ENCODE measurements around the gene THEM5.
"Not testable (repeated sequence)": the region's sequence is repeated elsewhere in the genome, so short reads cannot be mapped to it uniquely, and the experiment has no call there.

The THEM5 gene

DNA sequence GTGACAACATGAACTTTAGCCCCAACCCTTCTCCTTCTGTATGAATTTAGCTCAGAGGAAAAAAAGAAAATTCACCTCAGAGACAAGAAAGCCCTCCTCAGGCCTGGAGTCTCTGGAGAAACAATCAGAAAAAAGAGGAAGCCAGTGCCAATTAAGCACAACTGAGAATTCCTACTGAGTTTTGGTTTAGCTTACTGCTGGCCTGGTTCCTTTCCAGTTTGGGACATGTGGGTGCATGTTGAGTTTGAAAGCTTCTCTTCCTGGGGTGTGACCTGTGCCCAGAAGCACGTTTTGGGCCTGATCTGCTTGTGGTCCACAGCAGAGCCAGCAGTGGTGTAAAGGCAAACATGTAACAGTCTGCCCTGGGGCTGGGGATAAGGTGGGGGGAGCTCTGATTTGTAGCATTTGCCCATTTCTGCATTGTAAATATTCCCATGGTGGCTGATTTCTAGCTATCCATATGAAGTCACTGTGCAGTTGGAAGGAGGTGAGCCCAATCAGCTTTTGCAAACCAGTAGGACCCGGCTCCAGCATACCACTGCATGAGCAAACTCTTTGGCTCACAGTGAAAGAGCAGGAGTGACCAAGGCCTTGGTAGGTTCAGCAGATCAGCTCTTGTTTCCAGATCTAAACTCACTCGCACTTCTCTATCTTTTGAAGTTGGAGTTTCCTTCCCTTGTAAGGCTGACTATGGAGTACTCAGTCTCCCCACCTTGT, 4.7 kb upstream of the THEM5 start:
- WGBS (ENCODE audit: extremely low coverage, insufficient coverage, insufficient read length), result no CpG with 5 or more reads among the region's 3 CpGs
- H3K79me1 ChIP-seq (ENCODE audit: low read length), result peaks cover 22% of the 10 kb centered on the region
- no peaks in the 10 kb centered on the region for H3K9me3 ChIP-seq (ENCODE audit: insufficient read depth, low read depth, low read length)
- H3K4me2 ChIP-seq (ENCODE audit: low read length), result no peak overlapping the region
- H3K14ac ChIP-seq (ENCODE audit: low read length), result no peak overlapping the region
- H3K23ac ChIP-seq (ENCODE audit: low read length), result no peak overlapping the region
- no peak overlapping the region for H2BK5ac ChIP-seq (ENCODE audit: low read depth, low read length, poor library complexity)
- H2BK120ac ChIP-seq (ENCODE audit: insufficient read depth, low read length, poor library complexity), result peak overlapping the region; percentile 9
- no peak overlapping the region for H2AFZ ChIP-seq (ENCODE audit: insufficient read depth, low read length, poor library complexity)
- H3K4ac ChIP-seq (ENCODE audit: low read depth, low read length), result no peak overlapping the region
- H4K12ac ChIP-seq (ENCODE audit: low read depth, low read length), result no peak overlapping the region
- no peak overlapping the region for H3K27ac ChIP-seq (ENCODE audit: low read depth, low read length)
- no peak overlapping the region for H3K9ac ChIP-seq (ENCODE audit: low read length)
- no peaks in the 10 kb centered on the region for H3K27me3 ChIP-seq (ENCODE audit: insufficient read depth, low read length)
- no peak overlapping the region for H4K8ac ChIP-seq (ENCODE audit: low read depth, low read length)
- no peak overlapping the region for H2AK5ac ChIP-seq (ENCODE audit: low read length)
- peaks cover 4% of the 10 kb centered on the region for H3K79me2 ChIP-seq (ENCODE audit: control insufficient read depth, insufficient read depth, low read length, poor library complexity)
- no peak overlapping the region for H3K18ac ChIP-seq (ENCODE audit: low read length)
- H3K4me3 ChIP-seq (ENCODE audit: low read depth, low read length), result no peak overlapping the region
- H3K4me1 ChIP-seq (ENCODE audit: control insufficient read depth in 1 of 2, insufficient read depth in 2 of 2, low read length in 2 of 2), result peaks cover 31 to 35% of the 10 kb centered on the region in 2 experiments
- no peaks in the 10 kb centered on the region for H3K36me3 ChIP-seq (ENCODE audit: control insufficient read depth in 1 of 2, insufficient read depth in 2 of 2, low read length in 2 of 2)
- peak in 1 of 2 donors; percentile 14 for DNase-seq
- no peak overlapping the region for H4K91ac ChIP-seq (ENCODE audit: low read depth, low read length)
- peak overlapping the region; percentile 12 for H2BK12ac ChIP-seq (ENCODE audit: low read length)

DNA sequence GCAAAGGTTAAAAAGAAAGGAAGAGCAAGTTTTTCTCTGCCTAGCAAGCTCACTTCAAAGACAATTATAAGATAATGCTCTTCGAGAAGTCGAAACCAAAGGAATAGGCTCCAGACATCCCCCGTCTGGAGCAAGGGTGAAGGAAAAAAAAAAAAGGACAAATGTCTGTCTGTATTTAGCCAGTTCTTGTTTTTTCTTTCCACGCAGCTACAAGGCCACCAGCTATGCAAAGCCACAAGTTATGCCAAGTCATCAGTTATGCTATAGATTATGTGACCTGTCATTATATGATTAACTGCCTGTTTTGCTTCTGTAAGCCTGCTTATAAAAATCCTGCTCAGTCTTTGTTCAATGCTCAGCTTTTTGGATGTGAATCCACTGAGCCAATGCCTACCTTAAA, 2.4 kb upstream of the THEM5 start:
- no peak overlapping the region for H3K27ac ChIP-seq (ENCODE audit: low read depth, low read length)
- peaks cover 18% of the 10 kb centered on the region for H3K79me1 ChIP-seq (ENCODE audit: low read length)
- no CpG with 5 or more reads among the region's 4 CpGs for WGBS (ENCODE audit: extremely low coverage, insufficient coverage, insufficient read length)
- H2AK5ac ChIP-seq (ENCODE audit: low read length), result no peak overlapping the region
- H3K4me2 ChIP-seq (ENCODE audit: low read length), result no peak overlapping the region
- no peak overlapping the region for H3K18ac ChIP-seq (ENCODE audit: low read length)
- H3K9ac ChIP-seq (ENCODE audit: low read length), result no peak overlapping the region
- H3K23ac ChIP-seq (ENCODE audit: low read length), result no peak overlapping the region
- H3K4me1 ChIP-seq (ENCODE audit: control insufficient read depth in 1 of 2, insufficient read depth in 2 of 2, low read length in 2 of 2), result peaks cover 25 to 33% of the 10 kb centered on the region in 2 experiments
- no peak overlapping the region for H4K8ac ChIP-seq (ENCODE audit: low read depth, low read length)
- H3K36me3 ChIP-seq (ENCODE audit: control insufficient read depth in 1 of 2, insufficient read depth in 2 of 2, low read length in 2 of 2), result no peaks in the 10 kb centered on the region
- no peak overlapping the region for H2BK120ac ChIP-seq (ENCODE audit: insufficient read depth, low read length, poor library complexity)
- no peak overlapping the region for H2BK12ac ChIP-seq (ENCODE audit: low read length)
- H3K79me2 ChIP-seq (ENCODE audit: control insufficient read depth, insufficient read depth, low read length, poor library complexity), result peaks cover 4% of the 10 kb centered on the region
- H2AFZ ChIP-seq (ENCODE audit: insufficient read depth, low read length, poor library complexity), result no peak overlapping the region
- H2BK5ac ChIP-seq (ENCODE audit: low read depth, low read length, poor library complexity), result no peak overlapping the region
- H3K27me3 ChIP-seq (ENCODE audit: insufficient read depth, low read length), result no peaks in the 10 kb centered on the region
- H4K12ac ChIP-seq (ENCODE audit: low read depth, low read length), result no peak overlapping the region
- H3K4me3 ChIP-seq (ENCODE audit: low read depth, low read length), result no peak overlapping the region
- no peak overlapping the region for H3K4ac ChIP-seq (ENCODE audit: low read depth, low read length)
- no peaks in the 10 kb centered on the region for H3K9me3 ChIP-seq (ENCODE audit: insufficient read depth, low read depth, low read length)
- no peak for DNase-seq
- peak overlapping the region; percentile 73 for H3K14ac ChIP-seq (ENCODE audit: low read length)
- peak overlapping the region; percentile 87 for H4K91ac ChIP-seq (ENCODE audit: low read depth, low read length)

DNA sequence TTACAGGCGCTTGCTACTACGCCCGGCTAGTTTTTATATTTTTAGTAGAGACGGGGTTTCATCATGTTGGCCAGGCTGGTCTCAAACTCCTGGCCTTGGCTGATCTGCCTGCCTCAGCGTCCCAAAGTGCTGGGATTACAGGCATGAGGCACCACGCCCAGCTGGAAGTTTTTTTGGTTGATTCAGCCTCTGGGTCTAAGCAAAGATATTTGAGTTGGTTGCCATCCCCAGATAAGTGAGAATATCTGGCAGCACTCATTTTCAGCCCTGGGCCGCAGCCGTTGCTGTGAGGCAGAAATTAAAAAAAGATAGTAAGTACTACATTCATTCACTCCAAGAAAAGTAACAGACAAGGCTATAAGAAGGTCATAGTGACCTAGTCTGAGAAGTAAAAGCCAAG, 2.0 kb upstream of the THEM5 start:
- H3K4ac ChIP-seq (ENCODE audit: low read depth, low read length); H3K27me3 ChIP-seq (ENCODE audit: insufficient read depth, low read length); H3K79me2 ChIP-seq (ENCODE audit: control insufficient read depth, insufficient read depth, low read length, poor library complexity); H2BK120ac ChIP-seq (ENCODE audit: insufficient read depth, low read length, poor library complexity); DNase-seq; H3K18ac ChIP-seq (ENCODE audit: low read length); H3K14ac ChIP-seq (ENCODE audit: low read length); H2BK12ac ChIP-seq (ENCODE audit: low read length); H3K4me2 ChIP-seq (ENCODE audit: low read length); H4K8ac ChIP-seq (ENCODE audit: low read depth, low read length); H3K9ac ChIP-seq (ENCODE audit: low read length); H4K12ac ChIP-seq (ENCODE audit: low read depth, low read length); H3K36me3 ChIP-seq (ENCODE audit: control insufficient read depth in 1 of 2, insufficient read depth in 2 of 2, low read length in 2 of 2); H2AFZ ChIP-seq (ENCODE audit: insufficient read depth, low read length, poor library complexity); H3K9me3 ChIP-seq (ENCODE audit: insufficient read depth, low read depth, low read length); H3K4me3 ChIP-seq (ENCODE audit: low read depth, low read length); H2BK5ac ChIP-seq (ENCODE audit: low read depth, low read length, poor library complexity); H2AK5ac ChIP-seq (ENCODE audit: low read length); H3K23ac ChIP-seq (ENCODE audit: low read length): not testable (repeated sequence)
- no CpG with 5 or more reads among the region's 8 CpGs for WGBS (ENCODE audit: extremely low coverage, insufficient coverage, insufficient read length)
- peaks cover 15% of the 10 kb centered on the region for H3K79me1 ChIP-seq (ENCODE audit: low read length)
- H3K4me1 ChIP-seq (ENCODE audit: control insufficient read depth in 1 of 2, insufficient read depth in 2 of 2, low read length in 2 of 2), result peaks cover 21 to 29% of the 10 kb centered on the region in 2 experiments
- peak overlapping the region; percentile 23 for H3K27ac ChIP-seq (ENCODE audit: low read depth, low read length)
- peak overlapping the region; percentile 32 for H4K91ac ChIP-seq (ENCODE audit: low read depth, low read length)

DNA sequence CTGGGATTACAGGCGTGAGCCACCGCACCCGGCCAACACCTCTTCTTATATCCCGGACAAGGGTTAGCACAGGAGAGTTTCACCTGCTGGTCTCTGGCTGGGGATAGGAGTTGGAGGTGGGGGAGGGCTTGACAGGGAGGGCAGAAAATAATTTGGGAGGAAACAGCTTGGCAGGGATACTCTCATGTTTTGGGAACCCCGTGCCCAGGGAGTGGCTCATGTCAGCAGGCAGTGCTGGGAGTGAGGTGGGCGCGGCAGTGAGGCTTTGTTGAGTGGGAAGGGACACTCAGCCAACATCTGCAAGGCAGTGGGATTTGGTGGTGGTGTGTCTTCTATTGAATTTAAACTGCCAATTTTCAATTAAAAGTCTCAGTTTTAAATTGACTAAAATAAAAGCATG, 1.1 kb upstream of the THEM5 start:
- Histone ChIP-seq H2BK120ac (ENCODE audit: insufficient read depth, low read length, poor library complexity) (peak overlapping the region; percentile 57), H3K23ac (ENCODE audit: low read length) (no peak overlapping the region), H3K79me2 (ENCODE audit: control insufficient read depth, insufficient read depth, low read length, poor library complexity) (no peaks in the 10 kb centered on the region), H3K18ac (ENCODE audit: low read length) (no peak overlapping the region), H3K27ac (ENCODE audit: low read depth, low read length) (no peak overlapping the region), H2AFZ (ENCODE audit: insufficient read depth, low read length, poor library complexity) (no peak overlapping the region), H3K4me3 (ENCODE audit: low read depth, low read length) (no peak overlapping the region), H3K14ac (ENCODE audit: low read length) (peak overlapping the region; percentile 32), H2AK5ac (ENCODE audit: low read length) (no peak overlapping the region), H3K36me3 (ENCODE audit: control insufficient read depth in 1 of 2, insufficient read depth in 2 of 2, low read length in 2 of 2) (no peaks in the 10 kb centered on the region), H2BK5ac (ENCODE audit: low read depth, low read length, poor library complexity) (no peak overlapping the region), H3K9me3 (ENCODE audit: insufficient read depth, low read depth, low read length) (no peaks in the 10 kb centered on the region), H3K9ac (ENCODE audit: low read length) (no peak overlapping the region), H4K8ac (ENCODE audit: low read depth, low read length) (no peak overlapping the region), H2BK12ac (ENCODE audit: low read length) (peak overlapping the region; percentile 86), H4K12ac (ENCODE audit: low read depth, low read length) (no peak overlapping the region), H3K4me1 (ENCODE audit: control insufficient read depth in 1 of 2, insufficient read depth in 2 of 2, low read length in 2 of 2) (peaks cover 13 to 20% of the 10 kb centered on the region in 2 experiments), H3K4ac (ENCODE audit: low read depth, low read length) (no peak overlapping the region), H3K4me2 (ENCODE audit: low read length) (no peak overlapping the region), H3K27me3 (ENCODE audit: insufficient read depth, low read length) (no peaks in the 10 kb centered on the region), H4K91ac (ENCODE audit: low read depth, low read length) (no peak overlapping the region), H3K79me1 (ENCODE audit: low read length) (peaks cover 7% of the 10 kb centered on the region)
- DNase-seq, result no peak
- WGBS (ENCODE audit: extremely low coverage, insufficient coverage, insufficient read length), result no CpG with 5 or more reads among the region's 7 CpGs

Measured in trophoblast cell (in vitro differentiated cells and primary cell).